GM12878 (cell line): ENCODE data around the gene DHRS7B. TPM values are rescaled to one million over a fixed set of nuclear protein-coding genes. Genes with fewer than 3 reads are reported as not detected.

Source experiments
- ATAC-seq: fragments of 200-7000 bp; cut with Tn5 transposase; 3 replicates; pipeline ENCODE4 v1.9.1; 2020; ENCODE audit warnings: mild to moderate bottlenecking, moderate library complexity
- BruUV-seq: library from RNA; stranded (reverse); fragments of 400-500 nt; replicated peaks from 2 replicates; lab custom pipeline; 2021; lab: Mats Ljungman, UMichigan
- CTCF ChIA-PET: fragments of 300-600 bp; sonication (Branson Sonifier 250); formaldehyde crosslinking; extraction: SDS; loops from one replicate; lab custom pipeline; 2021; ENCODE audit warnings: inconsistent platforms; lab: Yijun Ruan, JAX
- POLR2A ChIA-PET: fragments of 350-600 bp; formaldehyde crosslinking; extraction: SDS; loops from one replicate; lab custom pipeline; 2021; ENCODE audit warnings: inconsistent platforms; lab: Charles Lee
- RAD21 ChIA-PET: fragments of 300-600 bp; sonication (Branson Sonifier 250); formaldehyde crosslinking; loops from one replicate; lab custom pipeline; 2023; ENCODE audit warnings: antibody characterized with exemption; ENCODE audit not compliant: unreplicated experiment; lab: Charles Lee
- SMC1A ChIA-PET: fragments of 300-600 bp; sonication (Branson Sonifier 250); formaldehyde crosslinking; loops from one replicate; lab custom pipeline; 2023; ENCODE audit not compliant: unreplicated experiment, uncharacterized antibody; lab: Charles Lee
- DNase-seq: peaks from one replicate; pipeline ENCODE4 v3.0.0-alpha.2; 2011; ENCODE audit warnings: low read depth, low spot score
- FAIRE-seq: peaks from 3 replicates; lab custom pipeline; 2011; peaks lifted over from hg19 to GRCh38; lab: Jason Lieb, UNC
- H2AFZ ChIP-seq: 2 replicates; pipeline ENCODE4 v1.6.0; 2011; ENCODE audit warnings: low read depth, low read length, control low read depth; ENCODE audit not compliant: control insufficient read depth
- H3K27ac ChIP-seq: 2 replicates; pipeline ENCODE4 v1.5.1; 2011; ENCODE audit warnings: control low read depth; ENCODE audit not compliant: control insufficient read depth, insufficient read depth
- H3K27me3 ChIP-seq, 2 experiments: replicated peaks in 1 of 2; 2 replicates each; pipeline versions ENCODE4 v1.6.0 to v1.6.1; 2011; ENCODE audit warnings: low read length in 1 of 2; ENCODE audit not compliant: control insufficient read depth in 2 of 2, insufficient read depth in 2 of 2
- H3K36me3 ChIP-seq, 2 experiments: 2 replicates each; pipeline ENCODE4 v1.5.1; 2011; ENCODE audit warnings: low read length in 1 of 2; ENCODE audit not compliant: control insufficient read depth in 2 of 2, insufficient read depth in 2 of 2
- H3K4me1 ChIP-seq: 2 replicates; pipeline ENCODE4 v1.6.1; 2011; ENCODE audit warnings: mild to moderate bottlenecking, low read length, moderate library complexity, mixed read lengths; ENCODE audit not compliant: control insufficient read depth, insufficient read depth
- H3K4me2 ChIP-seq: 2 replicates; pipeline ENCODE4 v1.6.0; 2011; ENCODE audit warnings: control low read depth; ENCODE audit not compliant: control insufficient read depth, insufficient read depth
- H3K4me3 ChIP-seq: fragments of 200-600 bp; sonication (generic); 2 replicates; pipeline ENCODE4 v1.5.1; 2016
- H3K79me2 ChIP-seq: 2 replicates; pipeline ENCODE4 v1.6.0; 2011; ENCODE audit warnings: low read length; ENCODE audit not compliant: control insufficient read depth, insufficient read depth
- H3K9ac ChIP-seq: 2 replicates; pipeline ENCODE4 v1.8.0; 2011; ENCODE audit warnings: low read length, control low read depth, mixed read lengths; ENCODE audit not compliant: control insufficient read depth, insufficient read depth
- H3K9me3 ChIP-seq: replicated peaks from 3 replicates; pipeline ENCODE4 v1.5.1; 2011; ENCODE audit warnings: mild to moderate bottlenecking, low read length; ENCODE audit not compliant: control insufficient read depth, insufficient read depth
- H4K20me1 ChIP-seq: 2 replicates; pipeline ENCODE4 v1.6.0; 2011; ENCODE audit not compliant: control insufficient read depth, insufficient read depth
- BHLHE40 ChIP-seq, 2 experiments: fragments of 450-650 bp in 1 of 2; IDR thresholded peaks; 2 replicates each; pipeline ENCODE4 v1.6.1; 2011 to 2017; ENCODE audit warnings: low read depth in 2 of 2, borderline replicate concordance in 1 of 2, improper control_type of control experiment in 1 of 2, low read length in 1 of 2, mild to moderate bottlenecking in 1 of 2
- CTCF ChIP-seq, 3 experiments: IDR thresholded peaks in 2 of 3; conservative IDR thresholded peaks in 1 of 3; 2 replicates each; pipeline ENCODE4 v1.5.1; 2011; ENCODE audit warnings: low read depth in 3 of 3, low read length in 3 of 3, mild to moderate bottlenecking in 3 of 3, control low read depth in 2 of 3, moderate library complexity in 2 of 3, inconsistent platforms in 1 of 3, mixed read lengths in 1 of 3; ENCODE audit not compliant: control insufficient read depth in 2 of 3, insufficient read depth in 1 of 3; ENCODE audit errors: extremely low read depth in 1 of 3
- IKZF2 ChIP-seq, 2 experiments: fragments of 450-650 bp; IDR thresholded peaks; 2 replicates each; pipeline ENCODE4 v1.6.1; 2017; ENCODE audit warnings: mild to moderate bottlenecking in 2 of 2, moderate library complexity in 2 of 2
- IRF3 ChIP-seq: fragments of 450-650 bp; IDR thresholded peaks from 2 replicates; pipeline ENCODE4 v1.6.1; 2014; ENCODE audit warnings: mild to moderate bottlenecking
- NR2C1 ChIP-seq: fragments of 450-650 bp; IDR thresholded peaks from 2 replicates; pipeline ENCODE4 v1.6.1; 2017; ENCODE audit warnings: antibody characterized with exemption, mild to moderate bottlenecking, moderate library complexity
- RAD21 ChIP-seq: IDR thresholded peaks from 2 replicates; pipeline ENCODE4 v1.6.1; 2011; ENCODE audit warnings: mild to moderate bottlenecking, low read depth, low read length, moderate library complexity; ENCODE audit not compliant: insufficient read depth
- SMC3 ChIP-seq: IDR thresholded peaks from 2 replicates; pipeline ENCODE4 v1.6.1; 2011; ENCODE audit warnings: low read length, improper control_type of control experiment, borderline replicate concordance
- YY1 ChIP-seq: IDR thresholded peaks from 2 replicates; pipeline ENCODE4 v1.6.1; 2011; ENCODE audit warnings: low read depth, mild to moderate bottlenecking, low read length
- ZNF207 ChIP-seq: fragments of 450-650 bp; IDR thresholded peaks from 2 replicates; pipeline ENCODE4 v1.6.1; 2014; ENCODE audit warnings: antibody characterized with exemption, mild to moderate bottlenecking, borderline replicate concordance
- WGBS: methylation state at CpG from one replicate; pipeline ENCODE4 v1.1.6; 2016; ENCODE audit warnings: low lambda C conversion rate; ENCODE audit not compliant: insufficient replicate concordance, insufficient coverage; ENCODE audit errors: missing lambda C conversion rate; 5-methylcytosine and 5-hydroxymethylcytosine counted together
- in situ Hi-C: fragments of 300-500 bp; cut with MboI; formaldehyde crosslinking; loops from 9 replicates; pipeline ENCODE4 v1.14.3; 2018; ENCODE audit warnings: mixed read lengths
- intact Hi-C: fragments of 100-400 bp; cut with micrococcal nuclease; formaldehyde crosslinking; loops from one replicate; pipeline ENCODE4 v1.14.2; 2022; ENCODE audit not compliant: unreplicated experiment
- polyA plus RNA-seq, 11 experiments: library from polyadenylated mRNA; depleted of rRNA in 4 of 11; unstranded in 6 of 11; stranded (reverse) in 5 of 11; fragments of >200 nt; fragmentation: Nextera tagmentation in 4 of 11; fragmentation: Illumina TruSeq in 1 of 11; extraction: Ambion mirVana in 4 of 11; extraction: Trizol in 1 of 11; gene quantifications; 1 replicate in 1 of 11; 2 replicates in 10 of 11; pipeline versions ENCODE4 v1.2.1 to v1.2.3, GENCODE V29; 2011 to 2016; ENCODE audit warnings: inconsistent platforms in 2 of 11, missing spikeins in 2 of 11, low read depth in 1 of 11
- total RNA-seq, 4 experiments: library from RNA; depleted of rRNA in 3 of 4; stranded (reverse); fragments of >200 nt in 3 of 4; fragmentation: Illumina TruSeq in 1 of 4; extraction: Trizol in 1 of 4; gene quantifications; 2 replicates each; pipeline versions ENCODE4 v1.2.1 to v1.2.3, GENCODE V29; 2013 to 2021

Gene DHRS7B
- total and polyA plus RNA-seq, 10 of the 15 experiments (the other 5 are each of a cell fraction or from before 2014, with no cell fraction given), result 11.1 to 35.6 (median 23.0) TPM

GRCh38 chr17:21119247-21119918 lies 7.4 kb upstream of the DHRS7B start:
- 0 out of 4 replicates have a peak, but pooled peaks of 1 of the 2 experiments have one; percentile 15 for TF ChIP-seq IKZF2 (IDR thresholded peaks at IDR 0.05)
- peak; percentile 91 for TF ChIP-seq RAD21
- no peak for TF ChIP-seq NR2C1
- peak; percentile 47; the same call in 1 of the 2 replicates for TF ChIP-seq YY1
- no peak for TF ChIP-seq IRF3
- peak; percentile 91 to 96 (median 93) for TF ChIP-seq CTCF (IDR thresholded peaks at IDR 0.05 in 2 of 3, conservative IDR thresholded peaks at IDR 0.05 in 1 of 3; ENCODE audit: control insufficient read depth in 2 of 3, extremely low read depth in 1 of 3, insufficient read depth in 1 of 3, low read depth in 3 of 3, low read length in 3 of 3)
- TF ChIP-seq ZNF207, result no peak
- peak; percentile 80; the same call in 1 of the 2 replicates for TF ChIP-seq SMC3
- peak; percentile 34 to 76; a peak in 2 of 4 replicates for TF ChIP-seq BHLHE40 (IDR thresholded peaks at IDR 0.05; ENCODE audit: borderline replicate concordance in 1 of 2, low read depth in 2 of 2, low read length in 1 of 2)
- TF ChIP-seq, all 136 proteins: peak for 6
- H3K4me1 ChIP-seq, result no peaks in the 10 kb centered on the region
- POLR2A ChIA-PET, result no interaction called here
- no peak overlapping the region for H3K9ac ChIP-seq
- SMC1A ChIA-PET, result interaction anchor here (0.5 to 2.7 kb wide), 11 partner anchors 13 to 394 kb away, joined by 3 to 17 read pairs (median 5); partner anchors contain the start of gene USP22
- no peak overlapping the region for H2AFZ ChIP-seq
- CTCF ChIA-PET, result interaction anchor here (0.7 to 7.1 kb wide), 26 partner anchors 9 to 393 kb away, joined by 3 to 47 read pairs (median 6); partner anchors contain the start of genes DHRS7B and TMEM11
- RAD21 ChIA-PET, result interaction anchor here (0.8 to 1.7 kb wide), 6 partner anchors 13 to 394 kb away, joined by 3 to 10 read pairs (median 4); no protein-coding TSS in a partner anchor
- no peaks in the 10 kb centered on the region for H3K36me3 ChIP-seq
- H3K27ac ChIP-seq, result no peak overlapping the region
- no peak overlapping the region for H3K4me3 ChIP-seq
- H3K27me3 ChIP-seq, result no peaks in the 10 kb centered on the region; a peak in 1 of 4 replicates
- no peaks in the 10 kb centered on the region for H4K20me1 ChIP-seq
- FAIRE-seq (peak; percentile 92), DNase-seq (no peak), ATAC-seq (peak; percentile 85)
- in situ Hi-C loops, result no loop called here
- 23% methylated on average over 25 of the region's 25 CpGs for WGBS
- H3K9me3 ChIP-seq, result no peaks in the 10 kb centered on the region
- no peaks in the 10 kb centered on the region for H3K79me2 ChIP-seq
- BruUV-seq, result no TSS peak
- no peak overlapping the region for H3K4me2 ChIP-seq
- intact Hi-C loops, result no loop called here
